Measurements from ENCODE around the gene SERPINA7. TPM values are rescaled to one million over a fixed set of nuclear protein-coding genes. Genes with fewer than 3 reads are reported as not detected.

Gene SERPINA7
- total and polyA plus RNA-seq, 2 donors (not counting 1 experiment from before 2014, with no cell fraction given) = not detected

GRCh38 chrX:106023947-106024346 is 14.6 kb downstream of the SERPINA7 start:
- H3K36me3 ChIP-seq (ENCODE audit: control insufficient read depth, insufficient read depth, low read length) = no peaks in the 10 kb centered on the region
- no peak overlapping the region for H3K4me2 ChIP-seq (ENCODE audit: extremely low read depth, insufficient read depth, low read length)
- H3K79me2 ChIP-seq (ENCODE audit: control insufficient read depth, insufficient read depth, low read length) = no peaks in the 10 kb centered on the region
- no peak overlapping the region for H3K4me3 ChIP-seq (replicated peaks in 1 of 4; ENCODE audit: control extremely low read depth in 1 of 4, insufficient read depth in 1 of 4, low read depth in 3 of 4, low read length in 4 of 4)
- H3K4me1 ChIP-seq (ENCODE audit: control insufficient read depth, extremely low read depth, insufficient read depth, low read length) = no peaks in the 10 kb centered on the region
- H2AFZ ChIP-seq (ENCODE audit: low read length) = no peak overlapping the region
- H3K9ac ChIP-seq (ENCODE audit: insufficient read depth, low read length) = no peak overlapping the region
- no peak for TF ChIP-seq CTCF (conservative IDR thresholded peaks at IDR 0.05 in 1 of 2, IDR thresholded peaks at IDR 0.05 in 1 of 2; ENCODE audit: low read depth in 1 of 2, low read length in 2 of 2)
- TF ChIP-seq EZH2 (IDR thresholded peaks at IDR 0.05; ENCODE audit: low read length, missing control alignments) = no peak
- no peaks in the 10 kb centered on the region for H3K9me3 ChIP-seq (ENCODE audit: control insufficient read depth, insufficient read depth, low read depth, low read length)
- no peak overlapping the region for H3K27ac ChIP-seq (ENCODE audit: insufficient read depth, low read length)
- H4K20me1 ChIP-seq (ENCODE audit: control insufficient read depth, extremely low read depth, insufficient read depth, low read length) = no peaks in the 10 kb centered on the region
- DNase-seq (ENCODE audit: low read depth in 2 of 2) = no peak
- no peaks in the 10 kb centered on the region for H3K27me3 ChIP-seq (ENCODE audit: control insufficient read depth, insufficient read depth, low read length)

- Histone ChIP-seq H3K79me2 (ENCODE audit: control insufficient read depth, insufficient read depth, low read length) (no peaks in the 10 kb centered on the region), H4K20me1 (ENCODE audit: control insufficient read depth, extremely low read depth, insufficient read depth, low read length) (no peaks in the 10 kb centered on the region), H3K9ac (ENCODE audit: insufficient read depth, low read length) (no peak overlapping the region), H3K36me3 (ENCODE audit: control insufficient read depth, insufficient read depth, low read length) (no peaks in the 10 kb centered on the region), H3K4me2 (ENCODE audit: extremely low read depth, insufficient read depth, low read length) (no peak overlapping the region), H2AFZ (ENCODE audit: low read length) (no peak overlapping the region), H3K4me3 (replicated peaks in 1 of 4; ENCODE audit: control extremely low read depth in 1 of 4, insufficient read depth in 1 of 4, low read depth in 3 of 4, low read length in 4 of 4) (no peak overlapping the region), H3K9me3 (ENCODE audit: control insufficient read depth, insufficient read depth, low read depth, low read length) (no peaks in the 10 kb centered on the region), H3K27ac (ENCODE audit: insufficient read depth, low read length) (no peak overlapping the region), H3K27me3 (ENCODE audit: control insufficient read depth, insufficient read depth, low read length) (no peaks in the 10 kb centered on the region), H3K4me1 (ENCODE audit: control insufficient read depth, extremely low read depth, insufficient read depth, low read length) (no peaks in the 10 kb centered on the region)
- DNase-seq (ENCODE audit: low read depth in 2 of 2) = no peak
- TF ChIP-seq EZH2 (IDR thresholded peaks at IDR 0.05; ENCODE audit: low read length, missing control alignments) (no peak), CTCF (conservative IDR thresholded peaks at IDR 0.05 in 1 of 2, IDR thresholded peaks at IDR 0.05 in 1 of 2; ENCODE audit: low read depth in 1 of 2, low read length in 2 of 2) (no peak)
These were observed 16.3 kb downstream of the SERPINA7 start for GRCh38 chrX:106022238-106022637.

- Histone ChIP-seq H2AFZ (ENCODE audit: low read length) (no peak overlapping the region), H3K4me3 (replicated peaks in 1 of 4; ENCODE audit: control extremely low read depth in 1 of 4, insufficient read depth in 1 of 4, low read depth in 3 of 4, low read length in 4 of 4) (no peak overlapping the region), H4K20me1 (ENCODE audit: control insufficient read depth, extremely low read depth, insufficient read depth, low read length) (no peaks in the 10 kb centered on the region), H3K79me2 (ENCODE audit: control insufficient read depth, insufficient read depth, low read length) (no peaks in the 10 kb centered on the region), H3K9me3 (ENCODE audit: control insufficient read depth, insufficient read depth, low read depth, low read length) (no peaks in the 10 kb centered on the region), H3K9ac (ENCODE audit: insufficient read depth, low read length) (no peak overlapping the region), H3K36me3 (ENCODE audit: control insufficient read depth, insufficient read depth, low read length) (no peaks in the 10 kb centered on the region), H3K27me3 (ENCODE audit: control insufficient read depth, insufficient read depth, low read length) (no peaks in the 10 kb centered on the region), H3K4me2 (ENCODE audit: extremely low read depth, insufficient read depth, low read length) (no peak overlapping the region), H3K4me1 (ENCODE audit: control insufficient read depth, extremely low read depth, insufficient read depth, low read length) (no peaks in the 10 kb centered on the region), H3K27ac (ENCODE audit: insufficient read depth, low read length) (no peak overlapping the region)
- TF ChIP-seq CTCF (conservative IDR thresholded peaks at IDR 0.05 in 1 of 2, IDR thresholded peaks at IDR 0.05 in 1 of 2; ENCODE audit: low read depth in 1 of 2, low read length in 2 of 2) = no peak
- no peak for DNase-seq (ENCODE audit: low read depth in 2 of 2)
These were observed 24.3 kb downstream of the SERPINA7 start for GRCh38 chrX:106014119-106014775.
